RWPE2 (cell line): ENCODE results near the gene CYFIP2.
A peak's percentile ranks its signal among the peaks of the same experiment; 100 is the strongest.

Experiments used
- ATAC-seq: fragments of 200-7000 bp; cut with Tn5 transposase; 3 replicates; pipeline ENCODE4 v1.9.1; 2021; ENCODE audit warnings: low read depth
- DNase-seq: peaks from one replicate; pipeline ENCODE4 v3.0.0-alpha.2; 2020; ENCODE audit warnings: low spot score
- H3K27ac ChIP-seq: fragments of 450-650 bp; 2 replicates; pipeline ENCODE4 v1.5.1; 2017; ENCODE audit warnings: mild to moderate bottlenecking; ENCODE audit not compliant: poor library complexity, severe bottlenecking
- H3K27me3 ChIP-seq: fragments of 250-450 bp; sonication (Bioruptor Pico); 2 replicates; pipeline ENCODE4 v1.5.1; 2021; ENCODE audit warnings: mild to moderate bottlenecking, moderate library complexity; ENCODE audit not compliant: insufficient read depth, poor library complexity, severe bottlenecking
- H3K36me3 ChIP-seq: fragments of 250-450 bp; sonication (Bioruptor Pico); 2 replicates; pipeline ENCODE4 v1.5.1; 2020; ENCODE audit warnings: low read depth, mild to moderate bottlenecking, moderate library complexity
- H3K4me1 ChIP-seq: fragments of 250-450 bp; sonication (Bioruptor Pico); 2 replicates; pipeline ENCODE4 v1.5.1; 2021; ENCODE audit warnings: mild to moderate bottlenecking, moderate library complexity; ENCODE audit not compliant: insufficient read depth, poor library complexity, severe bottlenecking
- H3K4me3 ChIP-seq: fragments of 250-450 bp; sonication (Bioruptor Pico); 2 replicates; pipeline ENCODE4 v1.5.1; 2021; ENCODE audit warnings: mild to moderate bottlenecking, moderate library complexity; ENCODE audit not compliant: severe bottlenecking
- H3K9me3 ChIP-seq: fragments of 250-450 bp; sonication (Bioruptor Pico); 2 replicates; pipeline ENCODE4 v1.5.1; 2021; ENCODE audit warnings: mild to moderate bottlenecking, moderate library complexity; ENCODE audit not compliant: severe bottlenecking
- CTCF ChIP-seq: fragments of 450-650 bp; IDR thresholded peaks from one replicate; pipeline ENCODE4 v1.5.1; 2017; ENCODE audit warnings: mild to moderate bottlenecking, moderate library complexity; ENCODE audit not compliant: poor library complexity, severe bottlenecking

Gene CYFIP2

GRCh38 chr5:157387683-157388093 is 121.8 kb downstream of the CYFIP2 start:
- H3K27me3 ChIP-seq, result no peaks in the 10 kb centered on the region
- peaks cover 47% of the 10 kb centered on the region for H3K4me1 ChIP-seq
- no peak overlapping the region for H3K4me3 ChIP-seq
- ATAC-seq, result peak; percentile 27; the same call in 2 of the 3 replicates
- DNase-seq, result no peak
- no peaks in the 10 kb centered on the region for H3K9me3 ChIP-seq
- TF ChIP-seq CTCF, result no peak
- no peaks in the 10 kb centered on the region for H3K36me3 ChIP-seq
- H3K27ac ChIP-seq, result peak overlapping the region; percentile 92

GRCh38 chr5:157388111-157388710 is 122.3 kb downstream of the CYFIP2 start:
- peaks cover 47% of the 10 kb centered on the region for H3K4me1 ChIP-seq
- no peak overlapping the region for H3K4me3 ChIP-seq
- peak overlapping the region; percentile 92 for H3K27ac ChIP-seq
- no peak for DNase-seq
- no peak for ATAC-seq
- H3K36me3 ChIP-seq, result no peaks in the 10 kb centered on the region
- H3K9me3 ChIP-seq, result no peaks in the 10 kb centered on the region
- no peak for TF ChIP-seq CTCF
- no peaks in the 10 kb centered on the region for H3K27me3 ChIP-seq

- Histone ChIP-seq H3K36me3 (no peaks in the 10 kb centered on the region), H3K4me3 (no peak overlapping the region), H3K27ac (peak overlapping the region; percentile 74), H3K9me3 (no peaks in the 10 kb centered on the region), H3K4me1 (peaks cover 47% of the 10 kb centered on the region), H3K27me3 (no peaks in the 10 kb centered on the region)
- ATAC-seq (no peak), DNase-seq (no peak)
- TF ChIP-seq CTCF, result no peak
These were observed 123.2 kb downstream of the CYFIP2 start for GRCh38 chr5:157389103-157389502.

- H3K36me3 ChIP-seq, result no peaks in the 10 kb centered on the region
These were observed 124.2 kb downstream of the CYFIP2 start for GRCh38 chr5:157390133-157390532.

More at GRCh38 chr5:157390133-157390532, 124.2 kb downstream of the CYFIP2 start:
- ATAC-seq (no peak), DNase-seq (no peak)
- no peak for TF ChIP-seq CTCF
- Histone ChIP-seq H3K9me3 (no peaks in the 10 kb centered on the region), H3K27ac (peak overlapping the region; percentile 74), H3K4me3 (no peak overlapping the region), H3K27me3 (no peaks in the 10 kb centered on the region), H3K4me1 (peaks cover 42% of the 10 kb centered on the region)
